Effector memory CD8-positive, alpha-beta T cell (primary cell): ENCODE data around the gene VAV1.

ENCODE experiments used
- ATAC-seq: fragments of 150-1000 bp; cut with Tn5 transposase; replicated peaks from 2 replicates; pipeline ENCODE4 v1.10.0; 2021; ENCODE audit warnings: mild to moderate bottlenecking, moderate library complexity
- DNase-seq, 3 experiments: peaks; one replicate each; pipeline ENCODE4 v3.0.0; 2021
- H3K27ac Mint-ChIP-seq, 2 donors: one replicate each; pipeline ENCODE4 v1.8.0; 2022; ENCODE audit warnings: mild to moderate bottlenecking in 2 of 2, mixed read lengths in 2 of 2, moderate library complexity in 2 of 2
- H3K27me3 Mint-ChIP-seq, 2 donors: one replicate each; pipeline ENCODE4 v1.8.0; 2022; ENCODE audit warnings: mixed read lengths in 2 of 2
- H3K36me3 Mint-ChIP-seq: one replicate; pipeline ENCODE4 v1.8.0; 2022; ENCODE audit warnings: mild to moderate bottlenecking, moderate library complexity, mixed read lengths; ENCODE audit not compliant: insufficient read depth
- H3K4me1 Mint-ChIP-seq, 2 donors: one replicate each; pipeline ENCODE4 v1.8.0; 2022; ENCODE audit warnings: low read depth in 2 of 2, mixed read lengths in 2 of 2
- H3K4me3 Mint-ChIP-seq, 2 donors: one replicate each; pipeline ENCODE4 v1.8.0; 2022; ENCODE audit warnings: mild to moderate bottlenecking in 2 of 2, mixed read lengths in 2 of 2, moderate library complexity in 2 of 2
- H3K9me3 Mint-ChIP-seq, 2 donors: one replicate each; pipeline ENCODE4 v1.8.0; 2022; ENCODE audit warnings: mixed read lengths in 2 of 2

The VAV1 gene

DNA sequence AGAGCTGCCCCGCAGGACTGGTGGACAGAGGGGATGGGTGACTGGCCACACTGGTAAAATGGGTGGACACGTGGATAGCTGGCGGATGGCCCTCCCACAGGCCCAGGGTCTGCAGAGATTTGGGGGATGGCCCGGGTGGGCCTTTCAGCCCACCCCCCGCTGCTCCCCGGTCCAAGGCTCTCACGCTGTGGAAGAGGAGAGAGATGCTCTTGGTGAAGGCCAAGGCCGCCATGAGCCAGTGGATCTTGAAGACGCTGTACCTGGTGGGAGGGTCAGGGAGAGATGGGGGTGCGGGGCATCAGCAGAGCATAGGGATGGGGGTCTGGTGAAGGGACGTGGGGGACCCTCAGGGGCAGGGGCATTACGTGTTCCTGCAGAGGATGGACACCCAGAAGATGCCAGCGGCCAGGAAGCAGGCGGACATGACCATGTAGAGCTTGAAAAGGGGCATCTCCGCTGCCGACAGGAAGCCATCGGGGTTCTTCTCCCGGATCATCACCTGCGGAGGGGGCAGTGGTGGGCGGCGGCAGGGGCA is 39.6 kb upstream of the VAV1 start:
- H3K4me3 Mint-ChIP-seq: no peak overlapping the region
- peak overlapping the region in 1 of 2 donors; percentile 46 for H3K27ac Mint-ChIP-seq
- peaks cover 19 to 24% of the 10 kb centered on the region in 2 donors for H3K4me1 Mint-ChIP-seq
- H3K9me3 Mint-ChIP-seq: no peaks in the 10 kb centered on the region
- H3K36me3 Mint-ChIP-seq: peaks cover 36% of the 10 kb centered on the region
- no peaks in the 10 kb centered on the region for H3K27me3 Mint-ChIP-seq
- DNase-seq (no peak), ATAC-seq (no peak)

DNA sequence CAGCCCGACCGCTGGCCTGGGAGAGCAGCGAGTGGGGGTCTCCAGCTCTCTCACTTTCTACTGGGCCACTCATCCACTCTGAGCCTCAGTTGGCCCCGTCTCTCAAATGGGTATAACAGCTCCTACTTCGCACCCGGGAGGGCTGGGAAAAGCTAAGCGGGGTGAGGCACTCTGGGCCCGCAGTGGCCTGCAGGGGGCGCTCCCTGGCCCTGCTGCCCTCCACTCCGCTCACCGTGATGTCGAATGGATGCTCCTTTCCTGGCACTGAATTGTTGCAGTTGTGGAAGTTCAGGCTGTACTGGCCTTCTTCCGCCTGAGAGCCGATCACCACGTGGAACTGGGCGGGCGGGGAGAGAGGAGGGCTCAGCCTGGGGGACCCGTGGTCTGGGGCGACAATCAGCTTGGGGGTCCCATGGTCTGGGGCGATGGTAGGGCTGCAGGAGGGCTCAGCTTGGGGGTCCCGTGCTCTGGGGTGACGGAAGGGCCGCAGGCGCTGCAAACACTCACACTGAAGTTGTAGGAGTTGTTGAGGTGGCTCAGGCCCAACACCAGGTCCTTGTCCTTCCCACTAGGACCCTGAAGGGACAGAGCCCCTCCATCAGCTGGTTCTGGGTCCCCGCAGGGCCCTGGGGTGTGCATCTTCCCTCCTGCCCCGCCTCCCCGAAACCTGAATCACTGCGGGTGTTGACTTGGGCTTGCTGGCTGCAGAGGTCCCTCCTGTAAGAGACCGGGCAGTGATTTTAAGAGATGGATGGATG is 39.0 kb upstream of the VAV1 start:
- DNase-seq: no peak

DNA sequence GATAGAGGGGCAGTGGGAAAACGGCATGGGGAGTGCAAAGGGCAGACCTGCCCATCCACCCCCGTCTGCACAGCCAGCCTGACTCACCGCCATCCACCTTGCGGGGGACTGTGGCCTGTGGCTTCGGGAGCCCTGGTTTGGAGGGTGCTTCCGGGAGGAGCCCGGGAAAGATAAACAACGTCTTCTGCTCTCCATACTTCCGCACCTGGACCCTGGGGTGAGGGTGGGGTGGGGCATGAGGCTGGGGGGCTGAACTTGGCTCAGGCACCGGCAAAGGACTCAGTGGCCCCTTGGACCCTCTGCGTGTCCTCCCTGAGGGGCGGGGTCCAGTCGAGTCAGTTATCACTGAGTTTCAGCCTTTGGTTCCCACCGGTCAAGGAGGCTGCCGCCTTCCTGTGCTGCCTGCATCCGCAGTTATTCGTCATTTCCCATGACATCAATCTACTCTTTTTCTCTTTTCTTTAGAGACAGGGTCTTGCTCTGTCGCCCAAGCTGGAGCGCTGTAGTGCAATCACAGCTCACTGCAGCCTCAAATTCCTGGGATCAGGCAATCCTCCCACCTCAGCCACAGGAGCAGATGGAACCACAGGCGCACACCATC is 38.3 kb upstream of the VAV1 start:
- DNase-seq (no peak), ATAC-seq (no peak)
- H3K27me3 Mint-ChIP-seq: no peaks in the 10 kb centered on the region
- H3K27ac Mint-ChIP-seq: no peak overlapping the region
- no peaks in the 10 kb centered on the region for H3K9me3 Mint-ChIP-seq
- no peak overlapping the region for H3K4me3 Mint-ChIP-seq
- peaks cover 43% of the 10 kb centered on the region for H3K36me3 Mint-ChIP-seq
- H3K4me1 Mint-ChIP-seq: peaks cover 32% of the 10 kb centered on the region in 2 donors

More for the DNA sequence above, 39.0 kb upstream of the VAV1 start:
- peaks cover 42% of the 10 kb centered on the region for H3K36me3 Mint-ChIP-seq
- peaks cover 25 to 28% of the 10 kb centered on the region in 2 donors for H3K4me1 Mint-ChIP-seq
- H3K27ac Mint-ChIP-seq: peak overlapping the region in 1 of 2 donors; percentile 46
- H3K27me3 Mint-ChIP-seq: no peaks in the 10 kb centered on the region
- no peak for ATAC-seq
- H3K9me3 Mint-ChIP-seq: no peaks in the 10 kb centered on the region
- H3K4me3 Mint-ChIP-seq: no peak overlapping the region

DNA sequence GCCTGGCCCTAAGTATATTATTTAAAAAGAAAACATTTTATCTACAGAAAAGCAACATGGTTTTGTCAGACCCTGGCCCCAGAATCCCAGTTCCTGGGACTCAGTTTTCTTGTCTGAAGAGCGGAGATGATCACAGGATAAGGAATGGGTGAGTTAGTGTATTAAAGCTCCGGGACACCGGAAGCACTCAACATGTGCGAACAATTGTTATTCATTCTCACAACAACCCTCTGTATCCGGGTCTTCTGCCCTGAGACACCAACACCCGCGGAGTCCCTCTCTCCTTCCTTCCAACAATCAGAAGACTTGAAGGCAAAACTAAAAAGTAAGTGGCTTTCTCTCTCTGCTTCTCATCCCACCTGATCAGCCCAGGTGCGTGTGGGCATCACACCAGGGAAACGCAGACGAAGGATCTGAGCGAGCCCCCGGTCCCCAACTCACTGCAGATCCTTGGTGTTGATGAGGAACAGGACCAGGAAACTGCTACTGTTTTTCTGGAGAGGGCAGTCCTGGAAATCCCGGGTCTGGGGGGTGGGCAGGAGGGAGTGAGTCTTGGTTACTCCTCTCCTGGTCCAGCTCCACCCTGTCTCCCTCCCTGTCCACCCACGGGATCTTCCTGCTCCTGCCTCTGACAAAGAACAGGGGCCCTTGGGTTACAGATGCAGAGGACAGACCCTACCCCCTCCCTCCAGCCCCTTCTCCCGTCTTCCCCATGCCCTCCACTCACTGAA is 37.2 kb upstream of the VAV1 start:
- DNase-seq (no peak), ATAC-seq (no peak)
- Mint-ChIP-seq H3K27ac (peak overlapping the region; percentile 97 to 99), H3K4me1 (peaks cover 33 to 34% of the 10 kb centered on the region in 2 donors), H3K27me3 (no peaks in the 10 kb centered on the region), H3K9me3 (no peaks in the 10 kb centered on the region), H3K36me3 (peaks cover 43% of the 10 kb centered on the region), H3K4me3 (peak overlapping the region in 1 of 2 donors; percentile 97)

DNA sequence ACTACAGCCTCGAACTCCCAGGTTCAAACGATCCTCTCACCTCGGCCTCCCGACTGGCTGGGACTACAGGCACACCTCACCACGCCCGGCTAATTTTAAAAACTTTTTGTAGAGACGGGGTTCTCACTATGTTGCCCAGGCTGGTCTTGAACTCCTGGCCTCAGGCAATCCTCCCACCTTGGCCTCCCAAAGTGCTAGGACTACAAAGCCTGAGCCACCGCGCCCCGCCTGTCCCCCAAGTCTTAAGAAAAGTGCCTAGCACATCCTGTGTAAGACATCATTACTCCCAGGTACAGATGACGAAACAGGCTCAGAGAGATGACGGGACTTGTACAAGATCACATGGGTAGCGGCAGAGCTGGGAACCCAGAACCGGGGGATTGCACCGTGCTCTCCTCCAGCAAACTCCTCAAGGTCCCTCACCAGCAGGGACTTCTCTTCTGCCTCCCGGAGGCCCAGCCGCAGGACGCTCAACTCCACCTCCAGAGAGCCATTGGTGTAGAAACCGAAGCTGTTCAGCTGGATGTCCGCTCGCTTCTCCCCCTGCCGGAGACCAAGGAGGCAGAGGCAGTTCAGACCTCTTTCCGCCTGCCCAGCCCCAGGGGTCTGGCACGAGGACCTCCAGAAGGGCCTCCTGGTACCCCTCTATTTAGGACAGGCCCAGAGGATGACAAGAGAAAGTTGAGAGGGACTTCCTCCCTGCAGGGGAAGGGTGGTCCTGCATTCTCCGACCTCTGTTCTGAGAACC is 36.2 kb upstream of the VAV1 start:
- Mint-ChIP-seq H3K36me3 (peaks cover 43% of the 10 kb centered on the region), H3K9me3 (no peaks in the 10 kb centered on the region), H3K27me3 (no peaks in the 10 kb centered on the region), H3K27ac (peak overlapping the region; percentile 97 to 99), H3K4me1 (peaks cover 34 to 37% of the 10 kb centered on the region in 2 donors), H3K4me3 (peak overlapping the region; percentile 87 to 97)
- ATAC-seq (peak; percentile 20), DNase-seq (peak; percentile 55 to 64 (median 56))

DNA sequence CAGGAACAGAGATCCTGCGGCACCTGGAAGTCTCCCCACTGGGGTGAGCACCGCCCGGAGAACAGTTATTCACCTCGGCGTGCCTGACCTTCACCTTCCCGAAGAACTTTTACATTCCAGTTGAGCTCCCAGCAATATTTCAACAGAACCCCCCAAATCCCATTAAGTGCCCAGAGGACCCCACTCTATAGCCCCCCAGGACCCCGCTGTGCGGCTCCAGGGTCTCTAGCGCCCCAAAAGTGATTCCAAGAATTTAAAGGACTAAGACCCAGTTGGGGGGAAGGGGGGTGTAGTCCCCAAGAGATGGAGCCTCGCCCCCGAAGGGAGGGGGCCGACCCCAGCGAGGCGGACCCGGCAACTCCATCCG is 35.6 kb upstream of the VAV1 start:
- no peak for DNase-seq
- Mint-ChIP-seq H3K4me1 (peaks cover 34 to 37% of the 10 kb centered on the region in 2 donors), H3K27me3 (no peaks in the 10 kb centered on the region), H3K9me3 (no peaks in the 10 kb centered on the region), H3K4me3 (peak overlapping the region; percentile 87 to 97), H3K36me3 (peaks cover 39% of the 10 kb centered on the region), H3K27ac (peak overlapping the region; percentile 97 to 99)
- no peak for ATAC-seq

DNA sequence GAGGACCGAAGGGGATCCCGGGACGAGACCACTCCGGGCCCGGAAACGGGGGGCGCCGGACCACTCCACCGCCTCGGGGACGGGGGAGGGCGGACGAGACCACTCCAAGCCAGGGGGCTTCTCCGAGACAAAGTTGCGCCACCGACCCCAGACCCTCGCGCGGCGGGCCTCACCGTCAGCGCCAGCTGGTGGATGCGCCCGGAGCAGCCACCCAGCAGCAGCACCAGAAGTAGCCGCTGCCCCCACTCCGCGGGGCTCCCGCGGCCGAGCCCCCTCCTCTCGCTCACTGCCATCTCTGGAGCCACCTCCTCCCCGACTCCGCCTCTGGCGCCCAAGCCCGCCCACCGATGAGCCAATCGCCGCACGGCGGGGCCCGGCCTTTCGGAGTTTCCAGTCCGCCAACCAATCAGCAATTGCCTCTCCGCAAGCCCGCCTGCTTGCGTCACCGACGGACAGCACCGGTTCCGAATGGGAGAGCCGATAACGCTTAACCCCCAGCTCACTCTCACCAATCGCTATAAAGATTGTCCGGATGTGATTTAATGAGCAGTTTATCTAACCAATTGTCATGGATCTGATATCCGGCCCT is 35.1 kb upstream of the VAV1 start, which contains the start of gene GPR108:
Gene GPR108, minus strand, starts transcription at position 297 of the 589 bp plus-strand sequence. Its CDS starts 4 bp downstream, at position 293.
- ATAC-seq: peak; percentile 74
- Mint-ChIP-seq H3K9me3 (no peaks in the 10 kb centered on the region), H3K27me3 (no peaks in the 10 kb centered on the region), H3K4me3 (peak within 1 kb of the TSS; percentile 87 to 97), H3K27ac (peak within 1 kb of the TSS; percentile 97 to 99), H3K36me3 (peaks cover 39% of the 10 kb centered on the region), H3K4me1 (peaks cover 33 to 36% of the 10 kb centered on the region in 2 donors)
- DNase-seq: peak; percentile 99

DNA sequence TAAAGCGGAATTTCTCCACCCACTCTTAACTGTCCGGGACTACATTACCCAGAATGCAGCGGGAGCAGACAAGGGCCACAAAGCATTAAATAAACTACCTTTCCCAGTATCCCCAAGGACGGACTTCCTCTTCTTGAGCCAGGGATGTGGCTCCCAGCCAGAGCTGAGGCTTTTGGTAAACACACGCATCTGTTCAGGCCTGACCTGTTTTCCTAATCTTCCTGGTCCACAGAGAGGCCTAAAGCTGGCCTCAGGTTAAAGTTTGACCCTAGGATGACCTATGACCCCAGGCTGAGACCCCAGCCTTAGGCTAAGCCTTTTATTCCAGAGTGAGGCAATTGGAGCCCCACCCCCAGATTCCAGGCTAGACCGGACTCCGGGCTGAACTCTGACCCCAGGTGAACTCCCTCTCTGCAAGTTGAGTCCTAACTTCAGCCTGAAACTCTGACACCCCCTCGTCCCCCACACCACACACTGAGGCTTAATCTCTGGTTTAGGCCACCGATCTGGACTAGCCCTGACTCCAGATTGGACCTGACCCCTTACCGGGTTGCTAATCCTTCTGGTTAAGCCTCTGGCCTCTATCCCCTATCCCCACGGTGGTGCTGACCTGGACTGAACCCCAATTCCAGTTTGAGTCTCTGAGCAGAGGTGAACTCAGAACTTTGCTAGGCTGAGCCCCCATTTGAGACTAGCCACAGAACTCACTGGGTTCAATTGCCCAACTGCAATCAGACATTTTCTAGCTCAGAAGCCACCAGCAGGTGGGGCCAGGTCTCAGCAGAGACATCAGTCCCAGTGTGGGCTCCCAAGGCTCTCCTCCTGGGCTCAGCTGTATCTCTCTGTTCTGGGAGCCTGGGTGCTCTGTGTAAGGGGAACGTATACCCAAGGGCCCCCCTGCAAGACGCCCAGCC is 34.4 kb upstream of the VAV1 start:
- peak overlapping the region; percentile 97 to 99 for H3K27ac Mint-ChIP-seq
- ATAC-seq: peak; percentile 9

DNA sequence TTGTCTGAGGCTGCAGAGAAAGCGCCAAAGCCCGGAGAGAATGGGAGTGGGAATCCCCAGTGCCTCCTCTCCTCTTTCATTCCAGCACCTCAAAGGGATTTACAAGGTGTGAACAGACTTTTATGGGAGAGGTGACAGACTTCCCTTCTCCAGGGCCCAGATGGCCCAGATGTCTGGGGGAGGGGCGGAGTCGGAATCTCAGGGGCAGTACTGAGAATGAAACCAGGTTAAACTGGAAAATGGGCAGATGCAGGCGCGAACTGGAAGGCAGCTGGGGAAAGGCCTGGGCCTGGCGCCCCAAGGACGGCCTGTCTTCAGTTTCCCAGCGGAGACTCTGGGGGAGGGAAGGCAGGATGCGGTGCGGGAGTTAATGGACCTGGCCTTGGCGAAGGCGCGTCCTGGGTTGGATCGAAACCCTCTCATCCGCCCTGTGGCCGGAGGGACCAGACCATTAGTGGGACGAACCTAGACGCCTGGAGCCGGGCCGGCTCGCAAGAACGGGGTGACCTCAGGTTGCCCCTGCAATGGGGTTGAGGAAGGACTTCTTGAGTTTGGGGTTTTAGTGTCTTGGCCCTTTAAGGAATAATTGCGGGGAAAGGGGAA is 33.6 kb upstream of the VAV1 start:
- peaks cover 34% of the 10 kb centered on the region for H3K36me3 Mint-ChIP-seq

More for the DNA sequence above, 34.4 kb upstream of the VAV1 start:
- H3K36me3 Mint-ChIP-seq: peaks cover 34% of the 10 kb centered on the region
- no peaks in the 10 kb centered on the region for H3K27me3 Mint-ChIP-seq
- H3K4me3 Mint-ChIP-seq: peak overlapping the region; percentile 87 to 97
- peaks cover 27 to 34% of the 10 kb centered on the region in 2 donors for H3K4me1 Mint-ChIP-seq
- H3K9me3 Mint-ChIP-seq: no peaks in the 10 kb centered on the region
- peak; percentile 59 to 73 (median 69) for DNase-seq

DNA sequence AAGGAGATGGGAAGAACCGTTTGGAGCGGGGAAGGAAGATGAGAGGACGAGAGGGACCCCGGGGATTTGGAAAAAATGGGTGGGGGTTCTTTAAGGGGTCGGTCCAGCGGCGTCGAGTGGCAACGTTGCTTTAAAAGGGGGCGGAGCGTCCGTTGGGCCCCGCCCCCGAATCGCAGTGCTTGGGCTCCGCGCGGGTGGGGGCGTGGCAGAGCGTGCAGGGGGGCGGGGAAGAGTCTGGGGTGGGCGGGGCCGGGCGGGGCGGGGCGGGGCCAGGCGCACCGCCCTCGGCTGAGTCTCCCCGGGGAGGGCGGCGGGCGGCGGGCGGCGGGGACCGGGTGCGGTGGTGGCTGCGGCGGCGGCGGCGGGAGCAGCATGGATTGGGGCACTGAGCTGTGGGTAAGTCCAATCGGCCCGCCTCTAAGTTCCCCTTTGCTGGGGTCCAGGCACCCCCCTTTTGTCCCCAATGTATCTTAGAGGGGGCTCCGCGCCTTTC is 33.1 kb upstream of the VAV1 start, which contains the start of gene TRIP10:
Gene TRIP10, plus strand, starts transcription at position 291 of the 493 bp plus-strand sequence. Its CDS starts 82 bp downstream, at position 373.
- Mint-ChIP-seq H3K27me3 (no peaks in the 10 kb centered on the region), H3K36me3 (peaks cover 31% of the 10 kb centered on the region), H3K27ac (peak within 1 kb of the TSS; percentile 85 to 97), H3K4me3 (peak within 1 kb of the TSS; percentile 87 to 97), H3K4me1 (peaks cover 27 to 34% of the 10 kb centered on the region in 2 donors), H3K9me3 (no peaks in the 10 kb centered on the region)
- peak; percentile 14 for ATAC-seq
- peak; percentile 69 to 76 (median 74) for DNase-seq

More for the DNA sequence above, 33.6 kb upstream of the VAV1 start:
- H3K4me1 Mint-ChIP-seq: peaks cover 27 to 34% of the 10 kb centered on the region in 2 donors
- H3K9me3 Mint-ChIP-seq: no peaks in the 10 kb centered on the region
- ATAC-seq (no peak), DNase-seq (peak in 1 of 3 experiments; percentile 22)
- H3K4me3 Mint-ChIP-seq: peak overlapping the region; percentile 87 to 97
- H3K27ac Mint-ChIP-seq: peak overlapping the region; percentile 85 to 97
- no peaks in the 10 kb centered on the region for H3K27me3 Mint-ChIP-seq
